Suppressor macrophage treated with lipopolysaccharide for 1 hour (primary cell): ENCODE results near the gene NMB.
A peak's percentile ranks its signal among the peaks of the same experiment; 100 is the strongest.
"Not testable (repeated sequence)": the region's sequence is repeated elsewhere in the genome, so short reads cannot be mapped to it uniquely, and the experiment has no call there.

Source experiments
- DNase-seq, 3 donors: peaks; one replicate each; pipeline ENCODE4 v3.0.0-alpha.2; 2020 to 2022

Gene NMB

DNA sequence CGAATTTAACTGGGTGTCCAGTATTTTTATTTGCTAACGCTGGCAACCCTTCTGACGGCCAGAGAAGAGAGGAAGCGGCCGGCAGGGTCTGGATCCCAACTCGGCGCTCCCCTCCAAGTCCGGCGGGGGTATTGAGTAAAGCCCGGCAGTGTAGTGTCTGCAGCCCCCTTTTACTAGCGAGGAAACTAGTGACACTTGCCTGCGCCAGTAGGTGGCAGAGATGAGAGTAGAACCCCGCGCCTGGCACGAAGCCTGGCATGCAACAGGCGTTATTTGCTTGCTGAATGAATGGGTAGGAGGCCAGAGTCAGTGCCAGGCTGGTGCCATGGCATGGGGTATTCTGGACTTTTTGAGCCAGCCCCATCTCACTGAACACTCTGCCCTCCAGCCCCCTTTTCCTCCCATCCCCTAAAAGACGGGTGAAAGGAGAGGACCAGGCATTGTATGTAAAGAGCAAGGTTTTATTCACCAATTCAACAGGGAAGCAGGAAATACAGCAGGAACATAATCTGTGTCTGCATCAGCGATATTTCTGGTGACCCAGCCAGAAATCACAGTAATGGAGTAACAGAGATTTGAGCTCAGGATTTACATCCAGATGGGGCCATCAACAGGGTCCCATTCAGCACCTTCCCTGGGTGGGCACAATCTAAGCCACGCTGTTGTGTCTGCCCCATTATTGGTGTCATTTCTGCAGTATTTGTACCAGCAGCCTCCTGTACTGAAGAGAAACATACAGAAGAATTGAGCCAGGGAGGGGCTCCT, 3.1 kb downstream of the NMB start:
- DNase-seq = peak; percentile 79 to 82 (median 80)

DNA sequence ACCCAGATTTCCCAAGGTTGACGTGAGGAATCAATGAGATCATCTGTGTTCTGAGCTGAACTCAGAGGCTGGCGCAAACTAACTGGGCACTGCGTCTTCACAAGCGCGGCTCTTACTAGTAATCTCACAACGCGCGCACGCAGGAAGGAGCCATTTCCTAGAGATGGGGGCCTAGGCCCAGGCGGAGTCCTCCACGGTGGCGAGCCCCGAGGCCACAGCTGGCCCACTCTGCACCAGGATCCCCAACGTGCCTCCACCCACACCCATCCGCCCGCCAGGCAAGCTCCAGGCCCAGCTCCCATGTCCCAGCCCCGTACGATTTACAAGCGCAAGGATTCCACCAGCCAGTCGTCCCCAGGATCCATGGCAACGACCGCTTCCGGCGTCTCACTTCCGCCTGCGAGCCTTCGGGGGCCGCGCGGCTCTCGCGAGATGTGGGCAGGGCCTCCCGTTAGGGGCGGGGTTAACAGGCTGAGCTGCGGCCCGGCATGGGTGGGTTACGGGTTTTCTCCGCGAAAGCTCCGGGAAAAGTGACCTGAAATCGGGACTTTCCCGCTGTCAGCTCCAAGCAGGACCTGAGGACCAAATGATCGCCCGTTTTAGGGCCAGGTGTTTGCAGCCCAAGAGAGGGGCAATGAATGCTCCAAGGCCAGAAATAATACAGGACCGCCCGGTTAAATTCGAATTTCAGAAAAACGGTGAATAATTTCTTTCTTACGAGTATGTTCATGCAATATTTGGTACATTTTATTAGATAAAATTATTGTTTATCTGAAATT, 3.9 kb downstream of the NMB start, which contains the start of gene WDR73:
Gene WDR73, minus strand, starts transcription at position 374 of the 779 bp plus-strand sequence. Its CDS starts 9 bp downstream, at position 365.
- peak; percentile 96 to 98 (median 98) for DNase-seq

DNA sequence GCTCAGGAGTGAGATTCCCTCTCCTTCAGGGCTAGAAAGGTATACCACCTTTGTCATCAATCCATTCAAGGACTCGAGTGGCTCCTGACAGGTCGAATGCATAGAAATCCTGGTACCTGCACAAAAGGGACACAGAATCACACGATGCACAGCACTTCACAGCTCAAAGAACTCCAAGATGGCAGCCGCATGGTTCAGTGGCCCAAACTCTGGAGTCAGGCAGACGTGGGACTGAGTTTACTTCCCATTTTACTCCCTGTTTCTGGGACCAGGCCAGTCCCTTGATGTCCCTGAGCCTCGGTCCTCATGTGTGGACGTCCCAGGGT, 4.5 kb downstream of the NMB start:
- no peak for DNase-seq

DNA sequence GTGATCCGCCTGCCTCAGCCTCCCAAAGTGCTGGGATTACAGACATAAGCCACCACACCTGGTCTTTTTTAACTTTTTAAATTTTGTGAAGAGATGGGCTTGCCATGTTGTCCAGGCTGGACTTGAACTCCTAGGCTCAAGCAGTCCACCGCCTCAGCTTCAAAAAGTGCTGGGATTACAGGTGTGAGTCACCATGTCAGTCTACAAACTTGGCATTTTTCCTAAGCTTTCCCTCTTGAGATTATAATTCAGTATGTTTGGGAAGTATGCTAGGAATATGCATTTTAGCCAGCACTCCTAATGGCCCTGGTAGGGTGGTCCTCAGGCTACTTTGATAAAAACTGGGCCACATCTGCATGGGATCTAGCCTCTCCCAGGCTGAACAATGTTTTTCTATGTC, 8.3 kb downstream of the NMB start:
- no peak for DNase-seq

DNA sequence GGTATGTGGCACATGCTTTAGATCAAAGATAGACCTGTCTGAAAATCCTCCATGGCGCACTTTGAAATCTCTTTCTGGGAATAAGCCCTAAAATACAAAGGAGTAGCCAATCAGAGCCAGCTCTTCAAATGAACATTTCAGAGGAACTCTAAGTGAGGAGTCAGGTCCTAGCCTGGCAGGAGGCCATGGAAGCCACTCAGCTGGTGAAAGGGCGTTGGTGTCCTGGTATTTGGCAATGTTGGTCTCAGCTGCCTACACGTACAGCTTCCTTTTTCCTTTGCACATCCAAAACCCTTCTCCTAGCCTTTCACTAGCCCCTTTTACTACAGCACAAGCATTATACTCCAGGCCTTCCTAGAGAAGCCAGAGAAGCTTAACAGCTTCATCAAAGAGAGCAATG, 9.5 kb downstream of the NMB start:
- DNase-seq = peak; percentile 70 to 79 (median 70)

DNA sequence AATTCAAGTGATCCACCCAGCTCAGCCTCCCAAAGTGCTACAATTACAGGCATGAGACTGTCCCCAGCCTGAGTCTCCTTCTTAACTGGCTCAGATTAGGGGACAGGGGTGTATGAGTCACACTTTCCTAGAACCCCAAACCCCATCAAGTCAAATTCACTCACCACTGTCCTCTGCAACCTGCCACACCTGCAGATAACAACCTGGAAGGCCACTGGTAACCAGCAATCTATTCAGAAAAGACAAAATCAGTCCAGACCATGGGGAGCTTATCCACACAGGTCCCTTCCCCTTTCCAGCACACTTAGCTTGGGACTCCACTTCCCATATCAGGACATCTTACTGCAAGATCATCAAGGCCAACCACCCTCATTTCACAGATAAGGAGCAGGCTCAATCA, 10.3 kb downstream of the NMB start:
- DNase-seq = no peak

DNA sequence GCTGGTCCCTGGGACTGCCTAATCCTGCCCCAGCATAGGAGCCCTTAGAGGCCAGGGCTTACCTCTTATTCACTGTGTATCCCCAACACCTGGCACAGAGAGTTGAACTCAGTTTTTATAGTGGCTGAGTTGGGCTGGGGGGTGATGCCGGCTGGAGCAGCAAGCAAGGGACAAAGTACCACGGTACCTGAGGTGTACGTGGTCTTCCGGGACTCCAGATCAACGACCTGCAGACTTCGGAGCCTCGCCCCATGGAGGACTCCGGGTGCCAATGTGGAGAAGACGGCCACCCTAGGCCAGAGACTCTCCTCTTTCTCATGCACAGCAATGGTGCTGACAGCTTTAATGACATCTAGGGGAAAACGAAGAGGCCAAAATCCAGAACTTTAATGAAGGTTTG, 12.0 kb downstream of the NMB start:
- no peak for DNase-seq

DNA sequence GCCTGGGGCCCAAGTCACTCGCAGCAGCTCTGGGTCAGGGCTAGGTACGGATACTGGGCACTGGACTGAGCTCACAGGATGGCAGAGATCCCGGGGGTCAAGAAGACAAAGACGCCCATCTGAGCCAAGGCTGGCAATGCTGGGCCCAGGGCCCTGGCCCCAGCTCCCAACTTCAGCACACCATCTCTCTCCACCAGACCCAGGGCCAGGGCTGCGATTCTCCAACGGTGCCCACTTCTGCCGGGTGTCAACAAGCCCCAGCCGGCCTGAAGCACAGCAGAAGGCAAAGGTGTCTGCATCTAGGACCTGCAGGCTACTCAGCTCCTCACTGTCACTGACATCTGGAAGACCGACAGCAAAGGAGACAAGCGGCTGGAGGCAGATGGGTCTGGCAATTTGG, 12.5 kb downstream of the NMB start:
- no peak for DNase-seq

DNA sequence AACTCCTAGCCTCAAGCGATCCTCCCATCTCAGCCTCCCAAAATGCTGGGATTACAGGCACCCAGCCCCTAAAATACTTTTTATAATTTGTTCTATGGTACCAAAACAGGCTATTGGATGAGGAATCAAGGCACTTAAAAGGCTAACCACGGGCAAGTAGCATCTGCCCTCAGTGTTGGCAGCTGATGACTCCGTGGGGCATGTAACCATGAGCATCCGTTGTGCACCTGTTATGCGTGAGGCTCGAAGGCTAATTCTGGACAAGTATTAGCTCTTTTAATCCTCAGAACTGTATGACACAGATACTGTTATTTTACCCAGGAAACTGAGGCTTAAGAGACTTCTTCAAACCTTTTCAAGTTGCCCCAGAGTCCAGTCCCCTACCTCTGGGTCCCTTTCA, 14.2 kb downstream of the NMB start:
- DNase-seq = no peak

DNA sequence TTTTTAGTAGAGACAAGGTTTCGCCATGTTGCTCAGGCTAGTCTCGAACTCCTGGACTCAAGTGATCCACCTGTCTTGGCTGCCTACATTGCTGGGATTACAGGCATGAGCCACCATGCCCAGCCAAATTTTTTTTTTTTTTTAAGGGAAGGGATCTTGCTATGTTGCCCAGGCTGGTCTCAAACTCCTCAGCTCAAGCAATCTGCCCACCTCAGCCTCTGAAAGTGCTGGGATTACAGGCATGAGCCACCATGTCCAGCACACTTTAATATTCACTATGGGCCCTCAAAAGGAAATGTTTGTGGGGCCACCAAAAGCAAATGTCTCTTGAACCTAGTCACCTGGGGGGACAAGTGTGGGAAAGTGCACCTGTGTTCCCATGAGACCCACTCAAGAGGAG, 15.4 kb downstream of the NMB start:
- not testable (repeated sequence) for DNase-seq

DNA sequence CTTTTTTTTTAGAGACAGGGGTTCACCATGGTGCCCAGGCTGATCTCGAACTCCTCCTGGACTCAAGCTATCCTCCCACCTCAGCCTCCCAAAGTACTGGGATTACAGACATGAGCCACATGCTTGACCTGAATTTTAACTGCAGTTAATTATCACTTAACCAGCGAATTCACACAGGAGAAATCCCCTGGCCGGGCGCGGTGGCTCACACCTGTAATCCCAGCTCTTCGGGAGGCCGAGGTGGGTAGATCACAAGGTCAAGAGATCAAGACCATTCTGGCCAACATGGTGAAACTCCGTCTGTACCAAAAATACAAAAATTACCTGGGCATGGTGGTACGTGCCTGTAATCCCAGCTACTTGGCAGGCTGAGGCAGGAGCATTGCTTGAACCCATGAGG, 16.1 kb downstream of the NMB start:
- not testable (repeated sequence) for DNase-seq

DNA sequence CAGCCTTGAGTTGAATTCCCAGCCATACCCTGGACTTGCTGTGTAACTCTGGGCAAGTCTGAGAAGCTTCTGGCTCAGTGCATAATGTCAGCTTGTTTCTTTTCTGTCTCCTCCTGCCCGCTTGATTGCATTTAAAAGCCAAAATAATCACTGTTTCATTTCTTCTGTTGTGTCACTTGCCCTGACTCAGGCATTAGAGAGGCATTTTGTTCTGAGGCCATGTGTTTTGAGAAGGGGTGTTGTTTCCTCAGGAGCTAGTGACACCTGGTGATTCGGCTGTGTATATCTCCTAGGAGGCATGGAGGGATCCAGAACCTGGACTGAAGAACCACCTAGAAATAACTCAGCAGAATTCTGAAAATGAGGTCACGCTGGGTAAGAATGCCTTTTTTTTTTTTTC, 19.9 kb downstream of the NMB start:
- no peak for DNase-seq

DNA sequence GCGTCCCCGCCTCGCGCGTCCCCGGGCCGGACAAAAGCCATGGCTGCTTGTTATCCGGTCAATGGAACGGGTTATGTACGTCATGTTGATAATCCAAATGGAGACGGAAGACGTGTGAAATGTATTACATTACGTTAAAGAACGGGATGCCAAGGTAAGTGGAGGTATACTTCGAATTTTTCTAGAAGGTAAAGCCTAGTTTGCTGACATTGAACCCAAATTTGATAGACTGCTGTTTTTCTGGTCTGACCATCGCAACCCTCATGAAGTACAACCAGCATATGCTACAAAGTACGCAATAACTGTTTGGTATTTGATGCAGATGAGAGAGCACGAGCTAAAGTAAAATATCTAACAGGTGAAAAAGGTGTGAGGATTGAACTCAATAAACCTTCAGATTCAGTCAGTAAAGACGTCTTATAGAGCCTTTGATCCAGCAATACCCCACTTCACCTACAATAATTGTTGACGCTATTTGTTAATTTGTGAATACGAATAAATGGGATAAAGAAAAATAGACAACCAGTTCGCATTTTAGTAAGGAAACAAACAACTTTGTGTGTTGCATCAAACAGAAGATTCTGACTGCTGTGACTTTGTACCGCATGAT, 23.7 kb downstream of the NMB start:
- no peak for DNase-seq

DNA sequence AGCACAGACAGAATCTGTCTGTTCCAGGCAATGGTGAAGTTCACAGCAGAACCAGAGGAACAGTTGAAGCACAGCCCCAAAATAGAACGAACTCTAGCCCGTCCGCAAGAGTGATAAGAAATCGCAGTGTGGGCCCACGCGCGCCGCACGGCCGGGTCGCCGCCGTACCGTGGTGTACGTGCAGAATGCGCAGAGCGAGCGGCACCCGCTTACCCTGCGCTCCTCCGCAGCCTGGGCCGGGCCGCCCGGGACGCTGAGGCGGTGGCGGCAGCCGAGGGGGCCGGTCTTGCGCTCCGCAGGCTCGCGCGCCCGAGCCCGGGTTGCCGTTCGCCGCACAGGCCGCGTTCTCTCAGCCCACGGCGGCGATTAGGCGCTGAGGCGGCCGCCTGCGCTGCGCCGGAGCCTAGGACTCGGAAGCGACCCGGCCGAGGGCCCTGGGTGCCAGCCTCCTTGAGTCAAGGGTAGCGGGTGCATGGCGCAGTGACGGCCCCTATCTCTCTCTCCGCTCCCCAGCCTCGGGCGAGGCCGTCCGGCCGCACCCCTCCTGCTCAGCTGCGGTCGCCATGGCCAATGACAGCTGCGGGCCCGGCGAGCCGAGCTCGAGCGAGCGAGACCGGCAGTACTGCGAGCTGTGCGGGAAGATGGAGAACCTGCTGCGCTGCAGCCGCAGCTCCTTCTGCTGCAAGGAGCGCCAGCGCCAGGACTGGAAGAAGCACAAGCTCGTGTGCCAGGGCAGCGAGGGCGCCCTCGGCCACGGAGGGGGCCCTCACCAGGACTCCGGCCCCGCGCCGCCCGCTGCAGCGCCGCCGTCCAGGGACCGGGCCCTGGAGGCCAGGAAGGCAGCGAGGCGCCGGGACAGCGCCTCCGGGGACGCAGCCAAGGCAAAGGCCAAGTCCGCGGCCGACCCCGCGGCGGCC, 24.4 kb downstream of the NMB start:
- DNase-seq = peak; percentile 63 to 80 (median 67)

DNA sequence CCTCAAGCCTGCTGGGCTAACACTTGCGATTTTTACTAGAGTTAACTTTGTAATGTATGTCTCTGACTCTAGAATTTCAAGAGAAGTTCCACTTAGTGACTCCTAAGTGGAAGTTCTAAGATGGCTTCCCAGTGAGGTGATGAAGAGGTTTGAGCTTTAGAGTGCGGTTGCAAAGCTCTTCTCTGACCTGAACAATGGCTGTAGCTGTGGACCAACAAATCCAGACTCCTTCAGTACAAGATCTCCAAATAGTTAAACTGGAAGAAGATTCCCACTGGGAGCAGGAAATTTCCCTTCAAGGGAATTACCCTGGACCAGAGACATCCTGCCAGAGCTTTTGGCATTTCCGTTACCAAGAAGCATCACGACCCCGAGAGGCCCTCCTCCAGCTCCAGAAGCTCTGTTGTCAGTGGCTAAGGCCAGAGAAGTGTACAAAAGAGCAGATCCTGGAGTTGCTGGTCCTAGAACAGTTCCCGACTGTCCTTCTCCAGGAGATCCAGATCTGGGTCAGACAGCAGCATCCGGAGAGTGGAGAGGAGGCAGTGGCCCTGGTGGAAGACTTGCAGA, 26.2 kb downstream of the NMB start:
- no peak for DNase-seq

DNA sequence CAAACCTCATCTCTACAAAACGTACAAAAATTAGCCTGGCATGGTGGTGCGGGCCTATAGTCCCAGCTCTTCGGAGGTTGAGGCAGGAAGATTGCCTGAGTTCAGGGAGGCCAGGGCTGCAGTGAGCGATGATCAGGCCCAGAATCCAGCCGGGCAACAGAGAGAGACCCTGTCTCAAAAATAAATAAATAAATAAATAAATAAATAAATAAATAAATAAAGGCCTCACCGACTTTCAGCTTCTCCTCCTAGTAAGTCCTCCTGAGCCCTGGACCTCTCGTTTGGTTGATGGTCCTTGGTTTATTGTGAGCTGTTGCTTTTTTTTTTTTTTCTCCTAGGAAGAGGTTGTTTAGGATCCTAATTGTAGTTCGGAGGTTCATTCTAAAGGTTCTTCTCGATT, 29.0 kb downstream of the NMB start:
- DNase-seq = no peak

DNA sequence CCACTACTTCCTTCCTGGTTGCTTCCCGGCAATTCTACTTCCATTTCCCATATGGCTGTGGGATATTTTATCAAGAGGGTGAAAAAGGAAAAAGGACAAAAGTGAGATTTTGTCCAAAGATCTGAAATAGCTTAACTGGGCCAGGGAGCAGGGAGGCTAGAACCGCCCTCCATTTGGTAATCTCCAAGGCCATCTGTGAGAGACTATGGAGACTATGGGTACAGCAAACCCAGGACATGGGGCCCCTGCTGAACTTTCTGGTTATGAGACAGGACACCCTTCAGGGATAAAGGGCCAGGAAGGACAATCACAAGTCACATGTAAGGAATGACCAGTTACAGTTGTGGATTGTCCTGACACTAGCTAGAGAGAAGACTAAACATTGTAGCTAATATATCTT, 32.9 kb downstream of the NMB start:
- DNase-seq = no peak

DNA sequence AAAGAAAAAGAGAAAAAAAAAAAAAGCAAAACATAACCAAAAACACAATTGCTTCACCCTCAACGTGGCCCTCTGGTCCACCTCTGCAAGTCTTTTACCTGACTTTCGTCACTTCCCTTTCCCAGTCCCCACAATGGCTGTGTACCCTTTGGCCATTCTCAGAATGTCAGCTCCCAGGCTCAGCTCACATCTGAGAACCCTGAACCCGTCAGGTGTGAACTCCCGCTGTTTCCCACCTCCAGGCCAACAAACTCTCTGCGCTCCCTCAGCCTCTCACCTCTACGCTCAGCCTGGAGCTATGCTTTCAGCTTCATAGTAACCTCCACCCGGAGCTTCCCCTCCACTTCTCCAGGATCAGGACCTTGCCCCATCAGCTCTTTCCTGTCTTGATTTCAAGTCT, 33.6 kb downstream of the NMB start:
- no peak for DNase-seq

DNA sequence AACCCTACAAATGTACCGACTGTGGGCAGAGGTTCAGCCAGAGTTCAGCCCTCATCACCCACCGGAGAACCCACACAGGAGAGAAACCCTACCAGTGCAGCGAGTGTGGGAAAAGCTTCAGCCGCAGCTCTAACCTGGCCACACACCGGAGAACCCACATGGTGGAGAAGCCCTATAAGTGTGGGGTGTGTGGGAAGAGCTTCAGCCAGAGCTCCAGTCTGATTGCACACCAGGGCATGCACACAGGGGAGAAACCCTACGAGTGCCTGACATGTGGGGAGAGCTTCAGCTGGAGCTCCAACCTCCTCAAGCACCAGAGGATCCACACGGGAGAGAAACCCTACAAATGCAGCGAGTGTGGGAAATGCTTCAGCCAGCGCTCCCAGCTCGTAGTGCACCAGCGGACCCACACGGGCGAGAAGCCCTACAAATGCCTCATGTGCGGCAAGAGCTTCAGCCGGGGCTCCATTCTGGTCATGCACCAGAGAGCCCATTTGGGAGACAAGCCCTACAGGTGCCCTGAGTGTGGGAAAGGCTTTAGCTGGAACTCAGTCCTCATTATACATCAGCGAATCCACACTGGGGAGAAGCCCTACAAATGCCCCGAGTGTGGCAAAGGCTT, 36.5 kb downstream of the NMB start:
- DNase-seq = no peak

DNA sequence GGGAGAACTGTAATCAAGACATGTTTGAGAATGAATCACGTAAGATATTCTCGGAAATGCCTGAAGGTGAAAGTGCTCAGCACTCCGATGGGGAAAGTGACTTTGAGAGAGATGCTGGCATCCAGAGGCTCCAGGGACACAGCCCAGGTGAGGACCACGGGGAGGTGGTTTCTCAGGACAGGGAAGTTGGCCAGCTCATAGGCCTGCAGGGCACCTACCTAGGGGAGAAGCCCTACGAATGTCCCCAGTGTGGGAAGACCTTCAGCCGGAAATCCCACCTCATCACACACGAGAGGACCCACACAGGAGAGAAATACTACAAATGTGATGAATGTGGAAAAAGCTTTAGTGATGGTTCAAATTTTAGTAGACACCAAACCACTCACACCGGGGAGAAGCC, 37.4 kb downstream of the NMB start:
- DNase-seq = no peak

DNA sequence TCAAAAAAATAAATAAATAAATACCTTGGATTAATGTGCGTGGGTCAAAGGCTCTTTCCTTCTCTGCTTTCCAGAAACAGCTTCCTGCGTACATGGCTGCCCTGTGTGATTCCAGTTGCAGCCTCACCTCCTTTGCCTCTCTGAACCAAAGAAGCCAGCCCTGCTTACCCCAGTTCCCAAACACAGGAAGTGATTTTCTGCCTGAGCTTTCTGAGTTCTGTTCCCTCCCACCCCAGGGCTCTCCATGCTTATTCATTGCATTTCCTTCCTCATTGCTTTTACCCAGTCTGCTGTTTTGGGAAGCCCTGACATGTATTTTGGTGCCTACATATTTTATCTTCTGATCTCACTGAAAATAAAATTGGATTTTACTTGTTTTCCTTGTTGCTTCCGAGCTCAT, 41.8 kb downstream of the NMB start:
- DNase-seq = peak; percentile 81 to 83 (median 82)

DNA sequence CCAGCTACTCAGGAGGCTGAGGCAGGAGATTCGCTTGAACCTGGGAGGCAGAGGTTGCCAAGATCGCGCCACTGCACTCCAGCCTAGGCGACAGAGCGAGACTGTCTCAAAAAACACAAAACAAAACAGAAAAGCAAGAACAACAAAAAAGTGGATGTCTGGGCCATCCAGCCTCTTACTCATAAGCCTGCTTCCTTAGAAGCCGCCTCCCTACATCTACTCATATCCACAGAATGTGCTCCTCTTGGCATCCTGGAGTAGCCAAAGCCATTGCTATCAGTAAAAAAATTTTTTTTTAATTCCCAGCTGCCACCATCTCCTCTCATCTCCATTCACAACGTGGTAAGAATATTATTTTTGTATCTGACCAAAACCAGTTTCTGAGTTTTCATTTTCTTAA, 46.4 kb downstream of the NMB start:
- DNase-seq = no peak
